Heart left ventricle (tissue), 13 donors: ENCODE measurements around the gene DAO.
"Not testable (repeated sequence)": the region's sequence is repeated elsewhere in the genome, so short reads cannot be mapped to it uniquely, and the experiment has no call there.

Experiments used
- POLR2A ChIP-seq, 2 donors: fragments of 450-650 bp; IDR thresholded peaks; one replicate each; pipeline ENCODE4 v1.6.1; 2017; ENCODE audit warnings: antibody characterized with exemption in 2 of 2, mild to moderate bottlenecking in 2 of 2, moderate library complexity in 2 of 2
- TF ChIP-seq, protein P1 (sequence below), 12 donors: fragments of 200-600 bp; sonication (generic) in 4 of 12; IDR thresholded peaks; one replicate each; pipeline versions ENCODE4 v1.5.0 to v1.8.0; 2018 to 2022; ENCODE audit warnings: antibody characterized with exemption in 12 of 12, mild to moderate bottlenecking in 5 of 12
- donor health status: ischemic (EF 13 %, LVEDD 7.1; RV severe dilation, severe dysfunction).
- donor health status: DM: no; HTN: yes; CAD: no.
- donor health status: DM: no; HTN: no; CAD: no.
- donor health status: ischemic (EF 25% LVEDD 6.9; RV normal size, moderate dysfunction).
- donor health status: ischemic (EF 25% LVEDD 5.7; RV mildly dilated, moderate dysfunction).
- donor health status: ischemic (EF 35%, LVEDD 5.7; RV mildly dilated, moderate dysfunction).
- donor health status: nonischemic (EF 11% LVEDD 7.7; RV severe dilation, severe dysfunction).
- donor health status: DM: yes; HTN: yes; CAD: no.
- donor health status: PGD.
- donor health status: ischemic (EF 29% LVEDD 5.4; RV normal size, mild dysfunction).
- donor health status: nonischemic (EF 23%, LVEDD 6.1; RV moderate dilation, normal function).

- TF ChIP-seq, protein P1, sequence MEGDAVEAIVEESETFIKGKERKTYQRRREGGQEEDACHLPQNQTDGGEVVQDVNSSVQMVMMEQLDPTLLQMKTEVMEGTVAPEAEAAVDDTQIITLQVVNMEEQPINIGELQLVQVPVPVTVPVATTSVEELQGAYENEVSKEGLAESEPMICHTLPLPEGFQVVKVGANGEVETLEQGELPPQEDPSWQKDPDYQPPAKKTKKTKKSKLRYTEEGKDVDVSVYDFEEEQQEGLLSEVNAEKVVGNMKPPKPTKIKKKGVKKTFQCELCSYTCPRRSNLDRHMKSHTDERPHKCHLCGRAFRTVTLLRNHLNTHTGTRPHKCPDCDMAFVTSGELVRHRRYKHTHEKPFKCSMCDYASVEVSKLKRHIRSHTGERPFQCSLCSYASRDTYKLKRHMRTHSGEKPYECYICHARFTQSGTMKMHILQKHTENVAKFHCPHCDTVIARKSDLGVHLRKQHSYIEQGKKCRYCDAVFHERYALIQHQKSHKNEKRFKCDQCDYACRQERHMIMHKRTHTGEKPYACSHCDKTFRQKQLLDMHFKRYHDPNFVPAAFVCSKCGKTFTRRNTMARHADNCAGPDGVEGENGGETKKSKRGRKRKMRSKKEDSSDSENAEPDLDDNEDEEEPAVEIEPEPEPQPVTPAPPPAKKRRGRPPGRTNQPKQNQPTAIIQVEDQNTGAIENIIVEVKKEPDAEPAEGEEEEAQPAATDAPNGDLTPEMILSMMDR (IDR thresholded peaks at IDR 0.05): not testable (repeated sequence)
- not testable (repeated sequence) for TF ChIP-seq POLR2A (IDR thresholded peaks at IDR 0.05)
Measured at GRCh38 chr12:108841825-108842224, 38.1 kb upstream of the DAO start.
